ENCODE results near the gene LGR6.

Gene LGR6

DNA sequence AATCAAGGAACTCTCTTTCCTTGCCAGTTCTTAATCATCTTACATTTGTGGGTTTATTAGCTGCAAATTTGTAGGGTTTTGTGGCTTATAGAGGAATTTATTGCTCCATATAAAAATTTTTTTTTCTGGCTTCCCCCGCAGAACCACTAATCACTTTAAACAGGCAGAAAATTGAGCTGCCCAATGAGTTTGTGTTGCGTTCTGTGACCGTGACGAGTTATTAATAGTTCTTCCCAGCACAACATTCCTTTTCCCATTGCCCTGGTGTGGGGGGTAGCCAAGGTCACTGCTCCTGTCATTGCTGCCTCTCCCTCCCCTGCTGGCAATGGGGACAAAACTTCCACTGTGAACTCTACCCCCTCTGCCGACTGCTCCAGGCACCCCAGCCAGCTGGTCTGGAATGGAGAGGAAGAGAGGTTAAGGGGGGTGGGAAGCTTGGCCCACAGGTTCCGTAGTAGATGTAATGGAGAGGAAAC lies 93.1 kb downstream of the LGR6 start:
- no peak overlapping the region for H3K4me3 ChIP-seq (ENCODE audit: low read depth, low read length)
- TF ChIP-seq, protein P1, sequence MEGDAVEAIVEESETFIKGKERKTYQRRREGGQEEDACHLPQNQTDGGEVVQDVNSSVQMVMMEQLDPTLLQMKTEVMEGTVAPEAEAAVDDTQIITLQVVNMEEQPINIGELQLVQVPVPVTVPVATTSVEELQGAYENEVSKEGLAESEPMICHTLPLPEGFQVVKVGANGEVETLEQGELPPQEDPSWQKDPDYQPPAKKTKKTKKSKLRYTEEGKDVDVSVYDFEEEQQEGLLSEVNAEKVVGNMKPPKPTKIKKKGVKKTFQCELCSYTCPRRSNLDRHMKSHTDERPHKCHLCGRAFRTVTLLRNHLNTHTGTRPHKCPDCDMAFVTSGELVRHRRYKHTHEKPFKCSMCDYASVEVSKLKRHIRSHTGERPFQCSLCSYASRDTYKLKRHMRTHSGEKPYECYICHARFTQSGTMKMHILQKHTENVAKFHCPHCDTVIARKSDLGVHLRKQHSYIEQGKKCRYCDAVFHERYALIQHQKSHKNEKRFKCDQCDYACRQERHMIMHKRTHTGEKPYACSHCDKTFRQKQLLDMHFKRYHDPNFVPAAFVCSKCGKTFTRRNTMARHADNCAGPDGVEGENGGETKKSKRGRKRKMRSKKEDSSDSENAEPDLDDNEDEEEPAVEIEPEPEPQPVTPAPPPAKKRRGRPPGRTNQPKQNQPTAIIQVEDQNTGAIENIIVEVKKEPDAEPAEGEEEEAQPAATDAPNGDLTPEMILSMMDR (IDR thresholded peaks at IDR 0.05; ENCODE audit: low read depth, low read length), result no peak

- H3K4me3 ChIP-seq (ENCODE audit: low read depth, low read length), result no peak overlapping the region
- TF ChIP-seq, protein P1 (IDR thresholded peaks at IDR 0.05; ENCODE audit: low read depth, low read length), result no peak
These were observed 93.6 kb downstream of the LGR6 start for GRCh38 chr1:202287196-202287595.

DNA sequence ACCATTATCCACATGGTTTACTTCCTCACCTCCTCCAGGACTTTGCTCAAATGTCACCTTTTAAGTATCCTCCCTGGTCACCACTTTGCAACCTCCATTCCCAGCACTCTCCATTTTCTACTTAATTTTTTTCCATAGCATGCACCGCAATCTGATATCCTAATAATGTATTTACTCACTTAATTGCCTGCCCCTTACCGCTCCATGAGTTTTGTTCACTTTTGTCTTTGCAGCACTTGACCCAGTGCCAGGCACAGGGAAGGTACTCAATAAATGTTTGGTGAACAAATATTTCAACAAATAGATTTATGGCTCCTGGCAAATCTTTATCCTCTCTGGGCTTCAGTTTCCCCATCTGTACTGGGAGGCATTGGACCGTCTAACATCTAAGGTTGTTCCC lies 94.6 kb downstream of the LGR6 start:
- TF ChIP-seq, protein P1 (IDR thresholded peaks at IDR 0.05; ENCODE audit: low read depth, low read length), result no peak
- no peak overlapping the region for H3K4me3 ChIP-seq (ENCODE audit: low read depth, low read length)

DNA sequence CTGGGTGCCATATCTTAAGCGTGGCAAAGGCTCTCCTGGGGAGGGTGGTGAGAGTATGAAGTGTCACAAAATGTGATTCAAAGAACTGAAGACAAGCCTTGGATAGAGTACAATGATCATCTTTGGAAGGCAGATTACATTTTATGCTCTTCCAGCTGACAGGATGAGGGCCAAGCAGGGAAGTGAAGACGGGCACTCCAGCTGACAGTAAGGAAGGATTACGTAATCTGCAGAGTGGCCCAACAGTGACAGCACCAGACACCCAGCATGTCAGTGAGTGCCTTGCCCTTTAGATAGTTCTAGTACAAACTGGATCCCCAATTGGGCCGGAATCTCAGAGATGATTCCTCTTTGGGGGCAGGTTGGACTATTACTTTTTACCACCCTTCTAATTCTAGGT lies 95.4 kb downstream of the LGR6 start:
- H3K4me3 ChIP-seq (ENCODE audit: low read depth, low read length), result no peak overlapping the region
- TF ChIP-seq, protein P1 (IDR thresholded peaks at IDR 0.05; ENCODE audit: low read depth, low read length), result no peak

DNA sequence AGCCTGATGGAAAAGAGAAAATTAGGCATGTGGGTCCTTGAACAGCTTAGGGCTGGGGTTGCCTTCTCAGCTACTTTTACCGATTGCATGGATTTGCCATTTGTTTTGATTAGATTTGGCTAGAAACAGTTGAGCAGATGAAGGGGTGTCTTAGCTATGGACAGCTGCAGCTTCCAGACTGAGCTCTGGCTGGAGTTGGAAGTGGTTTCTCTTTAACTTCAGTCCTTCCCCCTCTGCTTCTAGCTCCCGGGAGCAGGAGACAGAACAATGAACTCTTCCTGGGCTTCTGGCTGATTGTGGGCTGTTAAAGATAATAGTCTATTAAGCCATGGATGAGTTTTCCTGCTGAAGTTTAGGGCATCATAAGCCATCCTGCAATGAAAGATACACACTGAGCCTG lies 97.4 kb downstream of the LGR6 start:
- TF ChIP-seq, protein P1 (IDR thresholded peaks at IDR 0.05; ENCODE audit: low read depth, low read length), result no peak
- no peak overlapping the region for H3K4me3 ChIP-seq (ENCODE audit: low read depth, low read length)

DNA sequence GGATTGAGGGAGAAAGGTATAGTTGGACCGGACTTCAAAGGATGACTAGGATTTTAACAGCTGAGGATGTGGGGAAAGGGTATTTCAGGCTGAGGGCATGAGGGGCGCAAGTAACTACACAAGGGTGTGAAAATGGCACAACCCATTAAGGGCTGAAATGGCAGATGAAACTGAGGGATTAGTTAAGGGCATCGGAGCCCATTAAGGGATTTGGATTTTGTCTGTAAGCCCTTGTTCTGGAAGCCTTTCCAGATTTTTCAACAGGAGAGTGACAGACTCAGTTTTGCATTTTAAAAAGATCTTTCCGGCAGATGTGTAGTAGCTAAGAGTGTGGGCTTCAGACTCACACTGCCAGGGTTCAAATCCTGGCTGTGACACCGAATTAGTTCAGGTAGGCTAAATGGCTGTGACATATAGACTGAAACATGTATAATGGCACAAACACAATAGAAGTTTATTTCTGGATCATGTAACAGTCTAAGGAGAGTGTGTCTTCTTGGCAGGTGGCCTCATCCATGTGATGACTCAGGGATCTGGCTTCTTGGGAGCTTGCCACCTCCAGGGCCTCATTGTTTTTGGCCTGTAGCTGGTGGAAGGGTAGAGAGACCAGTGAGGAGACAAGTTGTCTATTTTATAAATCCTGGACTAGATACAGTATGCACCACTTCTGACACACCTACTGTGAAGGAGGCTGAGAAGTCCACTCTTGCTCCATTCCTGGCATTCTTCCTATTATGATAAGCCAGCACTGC lies 98.5 kb downstream of the LGR6 start:
- H3K4me3 ChIP-seq (ENCODE audit: low read depth, low read length), result no peak overlapping the region
- TF ChIP-seq, protein P1 (IDR thresholded peaks at IDR 0.05; ENCODE audit: low read depth, low read length), result no peak

DNA sequence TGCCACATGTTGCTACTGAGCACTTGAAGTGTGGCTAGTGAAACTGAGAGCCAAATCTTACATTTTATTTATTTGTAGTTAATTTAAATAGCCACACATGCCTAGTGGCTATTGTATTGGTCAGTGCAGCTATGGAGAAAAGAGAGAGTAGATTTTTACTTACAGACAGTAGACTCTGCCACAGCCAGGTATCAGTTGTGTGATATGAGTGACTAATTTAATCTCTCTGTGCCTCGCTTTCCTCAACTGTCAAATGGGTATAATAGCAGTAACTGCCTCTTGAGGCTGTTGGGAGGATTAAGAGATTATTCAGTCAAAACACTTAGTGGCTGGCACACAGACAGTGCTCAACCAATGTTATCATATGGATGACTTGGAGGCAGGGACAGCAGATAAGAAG lies 99.2 kb downstream of the LGR6 start:
- TF ChIP-seq, protein P1 (IDR thresholded peaks at IDR 0.05; ENCODE audit: low read depth, low read length), result no peak
- no peak overlapping the region for H3K4me3 ChIP-seq (ENCODE audit: low read depth, low read length)

Measured in WI38 (cell line).